ENCODE data around the gene SLC8A3.

SLC8A3 gene

DNA sequence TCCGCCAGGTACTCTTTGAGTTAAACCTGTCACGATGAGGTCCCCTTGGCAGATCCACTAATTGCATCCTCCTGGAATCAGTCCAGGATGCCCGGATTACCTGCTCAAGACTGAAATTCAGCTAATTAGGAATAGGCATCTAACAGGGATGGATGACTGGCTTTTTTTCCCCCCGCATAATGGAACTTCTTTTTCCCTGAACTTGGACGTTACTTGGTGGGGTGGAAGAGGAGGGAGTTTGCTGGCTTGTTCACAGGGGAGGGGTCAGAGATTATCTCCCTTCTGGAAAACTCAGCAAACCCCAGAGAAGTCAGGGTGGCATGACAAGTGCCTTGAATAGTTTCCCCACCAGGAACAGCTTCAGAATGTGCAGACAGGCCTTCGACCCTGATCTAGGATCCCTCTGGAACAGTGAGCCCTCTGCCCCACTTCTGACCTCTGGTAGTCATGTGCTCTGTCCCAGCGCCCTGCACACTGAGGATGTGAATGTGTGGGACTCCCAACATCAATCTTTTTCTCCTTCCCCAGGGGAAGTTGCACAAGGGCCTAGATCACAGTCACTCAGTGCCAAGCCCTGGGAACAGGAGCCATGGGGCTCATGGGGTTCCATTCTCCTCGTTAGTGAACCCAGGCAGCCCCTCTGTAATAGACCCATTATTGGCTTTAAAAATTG lies 167.1 kb downstream of the SLC8A3 start:
- DNase-seq (ENCODE audit: low spot score): no peak

DNA sequence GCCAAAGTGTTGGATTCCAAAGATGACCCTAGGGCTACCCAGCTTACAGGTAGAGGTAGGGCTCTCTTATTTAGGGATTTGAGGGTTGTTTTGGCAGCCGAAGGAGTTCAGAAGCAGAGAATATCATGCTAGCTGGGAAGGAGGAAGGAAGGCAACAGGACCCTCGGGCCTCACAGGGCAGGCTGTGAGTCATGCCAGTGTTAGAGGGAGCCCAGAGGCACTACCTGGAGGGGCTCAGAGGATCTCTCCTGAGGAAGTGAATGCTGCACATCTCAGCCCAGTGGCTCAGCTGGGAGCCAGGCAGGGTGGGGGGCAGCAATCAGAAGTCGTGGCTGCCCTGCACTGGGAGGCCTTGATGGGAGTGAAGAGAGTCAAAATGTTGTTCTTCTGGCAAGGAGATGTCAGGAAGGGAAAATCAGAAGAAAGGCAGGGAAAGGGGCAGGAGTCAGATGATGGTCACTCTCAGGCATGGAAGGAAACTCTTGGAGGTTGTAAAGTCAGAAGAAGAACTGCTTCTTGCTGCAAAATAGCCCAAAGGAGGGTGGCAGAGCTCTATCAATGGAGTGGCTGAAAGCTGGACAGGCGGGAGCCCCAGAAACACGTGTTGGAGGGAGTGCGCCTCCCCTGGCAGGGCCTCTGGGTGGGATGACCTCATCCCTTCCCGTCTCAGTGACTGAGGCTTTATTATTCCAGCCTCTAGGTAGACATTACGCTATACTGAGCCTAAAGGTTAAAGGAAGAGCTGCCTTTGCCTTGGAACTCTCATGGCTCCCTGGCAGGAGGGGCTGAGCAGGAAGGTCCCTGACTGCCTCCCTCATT lies 168.2 kb downstream of the SLC8A3 start:
- no peak for DNase-seq (ENCODE audit: low spot score)

GRCh38 chr14:70019695-70020094 lies 169.1 kb downstream of the SLC8A3 start:
- DNase-seq (ENCODE audit: low spot score): no peak

DNA sequence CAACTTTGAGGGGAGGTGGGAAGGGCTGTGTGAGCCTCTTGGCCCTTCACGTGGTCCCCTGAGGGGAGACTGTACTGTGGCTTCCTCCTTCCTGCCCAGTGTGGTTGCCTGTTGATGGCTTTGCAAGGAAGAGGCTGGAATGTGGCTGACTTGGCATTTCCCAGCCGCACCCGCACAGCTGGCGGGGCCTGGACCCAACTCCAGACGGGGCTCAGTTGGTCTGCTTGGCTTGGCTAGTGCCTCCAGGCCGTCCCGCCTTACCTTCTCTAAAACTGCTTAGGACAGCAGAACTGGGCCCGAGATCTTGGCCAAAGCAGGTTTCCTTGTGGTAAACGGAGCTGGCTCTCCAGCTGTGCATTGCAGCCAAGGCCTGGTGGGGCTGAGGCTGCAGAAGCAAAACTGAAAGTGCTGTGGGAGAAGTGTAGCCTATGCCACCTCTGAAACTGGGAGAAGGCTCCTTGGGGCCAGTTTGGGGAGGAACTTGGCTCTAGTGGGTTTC lies 170.0 kb downstream of the SLC8A3 start:
- DNase-seq (ENCODE audit: low spot score): peak; percentile 43

DNA sequence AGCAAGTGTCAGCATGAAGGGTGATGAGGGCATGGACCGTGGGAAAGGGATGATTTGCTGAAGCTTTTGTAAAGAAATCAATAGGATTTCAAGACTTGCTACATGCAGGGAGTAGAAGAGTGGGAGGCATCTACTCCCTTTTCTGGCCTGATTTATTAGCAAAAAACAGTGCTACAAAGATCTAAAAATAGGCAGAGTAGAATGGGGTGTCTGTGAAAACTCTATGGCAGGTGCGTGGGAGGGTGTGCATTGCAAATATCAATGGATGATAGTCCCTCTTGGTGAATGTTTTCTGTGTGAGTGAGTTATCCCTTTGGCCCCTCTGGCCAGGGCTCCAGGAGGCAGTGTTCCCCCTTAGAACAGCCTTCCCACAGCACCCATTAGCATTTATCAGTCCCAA lies 170.5 kb downstream of the SLC8A3 start:
- no peak for DNase-seq (ENCODE audit: low spot score)

DNA sequence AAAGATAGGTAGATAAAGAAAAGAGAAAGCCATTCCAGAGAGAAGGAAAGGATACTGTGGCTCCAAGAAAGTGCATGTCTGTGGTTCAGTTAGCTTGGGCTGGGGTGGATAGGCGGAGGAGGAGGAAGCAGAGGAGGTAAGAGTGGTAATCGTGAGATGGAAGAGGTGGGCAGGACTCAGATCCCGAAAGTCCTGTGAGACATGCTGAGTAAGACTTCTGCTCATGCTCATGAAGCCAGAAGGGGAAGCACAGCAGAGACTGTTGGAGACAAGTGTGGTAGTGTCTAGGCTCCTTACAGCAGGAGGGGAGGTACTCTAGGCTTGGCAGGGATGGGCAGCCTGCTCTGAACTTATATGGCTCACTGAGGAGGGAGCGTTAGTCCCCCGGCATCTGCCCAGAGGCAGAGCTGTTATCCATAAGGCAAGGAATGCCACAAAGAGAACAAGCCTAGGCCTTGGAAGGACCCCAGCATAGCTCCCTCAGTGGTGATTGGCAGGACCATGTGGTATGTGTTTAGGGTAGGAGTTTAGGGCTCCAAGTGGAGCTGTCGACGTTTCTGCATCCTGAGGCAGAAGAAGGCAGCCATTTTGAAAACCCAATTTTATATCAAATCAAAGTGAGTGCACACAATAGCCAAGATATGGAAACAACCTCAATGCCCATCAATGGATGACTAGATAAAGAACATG lies 174.2 kb downstream of the SLC8A3 start:
- no peak for DNase-seq (ENCODE audit: low spot score)

- DNase-seq (ENCODE audit: low spot score): no peak
Measured at GRCh38 chr14:70013271-70013873, 175.4 kb downstream of the SLC8A3 start.

DNA sequence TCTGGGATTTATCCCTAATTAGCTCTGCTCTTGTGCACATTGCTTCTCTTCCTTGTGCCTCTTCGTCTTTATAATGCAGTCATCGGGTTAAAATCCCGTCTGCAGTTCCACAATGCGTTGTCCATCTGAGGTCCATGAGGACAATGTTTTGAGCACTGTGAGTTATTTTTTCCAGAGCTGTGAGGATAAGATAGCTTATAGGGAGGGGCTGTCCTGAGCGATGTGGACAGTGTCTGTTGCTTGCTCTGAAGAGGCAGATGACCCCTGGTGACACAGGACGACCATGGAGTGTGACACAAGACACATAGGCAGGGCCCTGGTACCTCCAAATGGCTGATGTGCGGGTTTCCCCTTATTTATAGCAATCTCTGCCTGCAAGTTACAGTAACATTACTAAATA lies 177.0 kb downstream of the SLC8A3 start:
- DNase-seq (ENCODE audit: low spot score): no peak

DNA sequence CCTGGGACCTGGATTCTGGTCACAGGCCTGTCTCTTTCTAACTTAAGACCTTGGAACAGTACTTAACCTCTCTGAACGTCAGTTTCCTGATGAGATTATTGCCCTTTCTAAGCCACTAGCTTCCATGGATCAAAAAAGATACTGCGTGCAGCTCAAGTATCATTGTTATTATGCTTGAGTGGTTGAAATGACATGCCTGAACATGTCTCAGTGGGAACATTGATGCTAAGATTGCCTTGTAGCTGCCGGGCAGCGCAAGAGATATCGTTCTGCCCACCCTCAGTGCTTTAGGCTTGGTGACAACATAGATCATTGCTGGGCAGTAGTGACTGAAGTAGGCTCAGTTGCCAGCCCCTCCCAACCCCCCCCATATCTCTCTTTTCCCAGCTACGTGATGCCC lies 177.7 kb downstream of the SLC8A3 start:
- no peak for DNase-seq (ENCODE audit: low spot score)

DNA sequence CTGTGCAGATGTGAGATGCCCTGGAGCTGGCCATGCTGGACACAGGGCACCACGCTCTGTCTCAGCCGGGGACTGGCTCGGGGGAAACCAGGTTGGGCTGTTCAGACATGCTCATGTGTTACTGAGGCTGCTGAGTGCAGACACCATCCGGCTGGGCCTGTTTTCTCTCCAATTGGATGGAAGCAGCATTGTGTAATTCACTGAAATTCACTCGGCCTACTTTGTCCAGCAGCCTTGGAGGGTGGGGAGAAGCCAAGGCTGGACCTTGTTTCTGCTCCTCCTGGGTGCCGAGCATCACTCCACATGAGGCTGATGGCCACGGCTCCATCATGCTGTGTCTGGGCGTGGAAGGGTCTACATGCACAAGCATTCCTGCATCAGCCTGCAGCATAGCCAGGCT lies 178.8 kb downstream of the SLC8A3 start:
- DNase-seq (ENCODE audit: low spot score): no peak

DNA sequence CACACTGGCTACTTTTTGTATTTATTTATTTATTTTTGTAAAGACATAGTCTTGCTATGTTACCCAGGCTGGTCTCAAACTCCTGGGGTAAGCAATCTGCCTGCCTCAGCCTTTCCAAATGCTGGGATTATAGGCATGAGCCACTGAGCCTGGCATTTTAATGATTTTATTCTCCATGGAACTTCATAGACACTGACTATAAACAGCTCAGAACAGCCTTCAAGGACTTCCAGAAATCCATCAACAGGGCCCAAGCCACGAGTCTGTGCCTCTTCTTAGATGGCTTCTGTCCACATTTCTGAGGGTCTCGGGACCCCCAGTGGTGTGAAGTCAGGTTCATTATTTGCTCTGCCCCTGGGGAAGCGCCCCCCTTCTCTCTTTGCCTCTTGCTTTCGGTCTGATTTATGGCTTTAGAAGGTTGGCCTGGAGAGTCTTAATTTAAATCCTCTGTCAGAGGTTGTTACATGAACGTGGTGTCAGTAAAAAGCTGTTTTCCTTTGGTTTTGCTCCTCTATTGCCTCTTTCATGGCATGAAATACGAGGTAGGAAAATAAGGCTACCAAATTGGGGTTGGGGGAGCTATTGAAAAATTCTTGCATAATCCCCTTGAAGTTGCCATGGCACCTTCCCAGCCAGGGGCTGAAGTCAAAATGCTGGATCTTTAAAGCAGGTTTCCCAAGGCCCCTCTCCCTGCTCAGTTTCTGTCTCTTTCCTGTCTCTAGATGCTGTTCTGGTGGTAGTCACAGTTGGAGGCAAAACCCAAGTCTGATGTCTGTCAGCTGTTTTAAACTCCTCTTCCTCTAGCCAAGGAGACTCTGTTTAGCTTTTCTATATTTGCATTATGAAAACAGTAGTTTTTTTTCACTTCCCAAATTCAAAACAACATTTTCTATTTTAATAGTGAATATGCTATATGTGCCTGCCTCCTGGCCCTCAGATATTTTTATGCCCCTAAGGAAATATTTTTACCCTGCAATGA lies 180.2 kb downstream of the SLC8A3 start:
- no peak for DNase-seq (ENCODE audit: low spot score)

DNA sequence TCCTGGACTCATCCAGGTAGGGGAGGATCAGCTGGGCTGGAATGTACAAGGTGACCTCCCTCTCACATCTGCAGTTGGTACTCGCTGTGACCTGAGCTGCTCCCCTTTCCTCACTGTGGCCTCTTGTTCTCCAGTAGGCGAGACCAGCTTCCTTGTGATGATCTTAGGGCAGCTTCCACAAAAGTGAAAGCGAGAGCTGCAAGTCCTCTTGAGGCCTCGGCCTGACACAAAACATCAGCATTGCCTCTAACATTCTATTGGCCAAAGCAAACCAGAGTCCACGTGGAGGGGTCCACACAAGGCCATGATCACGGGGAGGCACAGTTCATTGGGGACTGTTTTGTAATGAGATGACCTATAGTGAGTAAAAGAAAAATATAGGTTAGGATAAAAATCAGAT lies 182.1 kb downstream of the SLC8A3 start:
- DNase-seq (ENCODE audit: low spot score): no peak

GRCh38 chr14:70005281-70005805 lies 183.4 kb downstream of the SLC8A3 start:
- no peak for DNase-seq (ENCODE audit: low spot score)

- DNase-seq (ENCODE audit: low spot score): no peak
Measured at GRCh38 chr14:70004791-70005190, 184.0 kb downstream of the SLC8A3 start.

GRCh38 chr14:70002589-70003346 lies 186.0 kb downstream of the SLC8A3 start:
- no peak for DNase-seq (ENCODE audit: low spot score)

DNA sequence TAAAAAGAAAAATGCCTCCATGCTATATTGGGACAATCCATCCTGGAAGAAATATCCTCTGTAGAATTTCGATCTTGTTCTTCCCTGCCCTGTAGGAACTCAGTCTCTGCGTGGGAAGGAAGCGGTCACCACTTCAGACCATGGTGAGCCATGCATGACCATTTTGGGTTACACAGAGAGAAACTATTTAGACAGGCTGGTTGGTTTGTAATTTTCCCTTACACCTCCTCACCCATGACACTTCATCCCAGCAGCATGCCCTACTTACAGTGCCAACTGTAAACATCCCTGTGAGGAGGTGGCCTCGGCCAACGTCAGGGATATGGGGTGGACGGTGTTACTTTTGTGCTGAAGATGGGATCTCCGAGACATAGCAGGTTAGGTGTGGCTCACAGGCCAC lies 188.2 kb downstream of the SLC8A3 start:
- no peak for DNase-seq (ENCODE audit: low spot score)

GRCh38 chr14:69999261-69999674 lies 189.5 kb downstream of the SLC8A3 start:
- DNase-seq (ENCODE audit: low spot score): no peak

DNA sequence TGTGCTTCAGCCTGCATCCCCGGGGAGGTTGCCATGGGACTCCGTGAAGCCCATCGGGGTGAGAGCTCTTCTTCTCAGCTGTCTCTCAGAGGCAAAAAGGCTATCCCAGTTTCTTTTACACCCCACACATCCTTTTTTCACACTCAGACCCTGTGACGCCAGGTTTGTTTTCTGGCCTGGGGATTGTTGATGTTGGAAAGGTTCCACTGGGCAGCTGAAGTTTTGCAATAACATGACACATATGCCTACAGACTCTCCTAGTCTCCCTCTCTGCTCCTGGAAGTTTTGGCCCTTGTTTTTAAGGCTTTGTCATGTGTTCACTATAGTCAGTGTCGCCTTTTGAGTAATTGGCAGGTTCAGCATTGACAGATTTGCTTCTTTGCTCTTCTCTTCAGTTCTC lies 190.9 kb downstream of the SLC8A3 start:
- no peak for DNase-seq (ENCODE audit: low spot score)

DNA sequence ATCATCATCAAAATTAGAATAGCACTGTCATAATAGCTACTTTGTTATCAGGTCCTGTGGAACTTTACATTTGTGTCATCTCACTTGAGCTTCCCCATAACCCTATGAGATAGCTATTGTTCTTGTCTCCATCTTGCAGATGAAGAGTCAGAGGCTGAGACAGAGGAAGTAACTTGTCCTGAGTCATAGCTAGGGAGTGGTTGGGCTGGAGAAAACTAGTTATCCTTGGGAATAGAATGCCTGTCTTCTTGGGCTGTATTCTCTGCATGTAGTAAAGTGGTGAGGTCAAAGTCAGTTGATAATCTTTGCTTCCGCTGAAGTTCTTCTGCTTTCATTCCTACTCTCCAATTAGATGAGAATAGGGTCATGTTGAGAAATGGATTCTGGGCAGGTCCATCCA lies 192.5 kb downstream of the SLC8A3 start:
- DNase-seq (ENCODE audit: low spot score): no peak
